ENCODE measurements around the gene SSPN. TPM values are rescaled to one million over a fixed set of nuclear protein-coding genes. Genes with fewer than 3 reads are reported as not detected.

The SSPN gene
- total RNA-seq, 1 donor from 2014 or later = 38.5 TPM

GRCh38 chr12:26187014-26187798, 8.2 kb upstream of the SSPN start:
- DNase-seq (ENCODE audit: low spot score) = no peak

GRCh38 chr12:26188127-26188526, 7.2 kb upstream of the SSPN start:
- DNase-seq (ENCODE audit: low spot score) = no peak

- no peak for DNase-seq (ENCODE audit: low spot score)
Measured at GRCh38 chr12:26188641-26189040, 6.7 kb upstream of the SSPN start.

- DNase-seq (ENCODE audit: low spot score) = no peak
Measured at GRCh38 chr12:26192142-26192541, 3.2 kb upstream of the SSPN start.

GRCh38 chr12:26193539-26193938, 1.8 kb upstream of the SSPN start:
- no peak for DNase-seq (ENCODE audit: low spot score)

GRCh38 chr12:26195641-26196420, 458 bp downstream of the SSPN start:
- peak; percentile 73 for DNase-seq (ENCODE audit: low spot score)

GRCh38 chr12:26196421-26196716, 996 bp downstream of the SSPN start:
- no peak for DNase-seq (ENCODE audit: low spot score)

- no peak for DNase-seq (ENCODE audit: low spot score)
Measured at GRCh38 chr12:26197832-26198231, 2.5 kb downstream of the SSPN start.

- DNase-seq (ENCODE audit: low spot score) = no peak
Measured at GRCh38 chr12:26198742-26199141, 3.4 kb downstream of the SSPN start.

GRCh38 chr12:26203167-26203780, 7.9 kb downstream of the SSPN start:
- DNase-seq (ENCODE audit: low spot score) = no peak

GRCh38 chr12:26204612-26205289, 9.4 kb downstream of the SSPN start:
- no peak for DNase-seq (ENCODE audit: low spot score)

GRCh38 chr12:26205298-26205697, 9.9 kb downstream of the SSPN start:
- DNase-seq (ENCODE audit: low spot score) = no peak

GRCh38 chr12:26205941-26206340, 10.6 kb downstream of the SSPN start:
- no peak for DNase-seq (ENCODE audit: low spot score)

GRCh38 chr12:26211331-26211730, 16.0 kb downstream of the SSPN start:
- no peak for DNase-seq (ENCODE audit: low spot score)

- no peak for DNase-seq (ENCODE audit: low spot score)
Measured at GRCh38 chr12:26212396-26212795, 17.0 kb downstream of the SSPN start.

GRCh38 chr12:26212988-26213387, 17.6 kb downstream of the SSPN start:
- DNase-seq (ENCODE audit: low spot score) = no peak

- DNase-seq (ENCODE audit: low spot score) = no peak
Measured at GRCh38 chr12:26214121-26214520, 18.7 kb downstream of the SSPN start.

GRCh38 chr12:26219736-26220135, 24.4 kb downstream of the SSPN start:
- DNase-seq (ENCODE audit: low spot score) = no peak

GRCh38 chr12:26224657-26225056, 29.3 kb downstream of the SSPN start:
- no peak for DNase-seq (ENCODE audit: low spot score)

GRCh38 chr12:26226122-26226521, 30.7 kb downstream of the SSPN start:
- DNase-seq (ENCODE audit: low spot score) = no peak

- peak; percentile 68 for DNase-seq (ENCODE audit: low spot score)
Measured at GRCh38 chr12:26226629-26227360, 31.4 kb downstream of the SSPN start.

- DNase-seq (ENCODE audit: low spot score) = no peak
Measured at GRCh38 chr12:26227361-26227745, 32.0 kb downstream of the SSPN start.
